ENCODE data around the gene OPRM1.

The OPRM1 gene

DNA sequence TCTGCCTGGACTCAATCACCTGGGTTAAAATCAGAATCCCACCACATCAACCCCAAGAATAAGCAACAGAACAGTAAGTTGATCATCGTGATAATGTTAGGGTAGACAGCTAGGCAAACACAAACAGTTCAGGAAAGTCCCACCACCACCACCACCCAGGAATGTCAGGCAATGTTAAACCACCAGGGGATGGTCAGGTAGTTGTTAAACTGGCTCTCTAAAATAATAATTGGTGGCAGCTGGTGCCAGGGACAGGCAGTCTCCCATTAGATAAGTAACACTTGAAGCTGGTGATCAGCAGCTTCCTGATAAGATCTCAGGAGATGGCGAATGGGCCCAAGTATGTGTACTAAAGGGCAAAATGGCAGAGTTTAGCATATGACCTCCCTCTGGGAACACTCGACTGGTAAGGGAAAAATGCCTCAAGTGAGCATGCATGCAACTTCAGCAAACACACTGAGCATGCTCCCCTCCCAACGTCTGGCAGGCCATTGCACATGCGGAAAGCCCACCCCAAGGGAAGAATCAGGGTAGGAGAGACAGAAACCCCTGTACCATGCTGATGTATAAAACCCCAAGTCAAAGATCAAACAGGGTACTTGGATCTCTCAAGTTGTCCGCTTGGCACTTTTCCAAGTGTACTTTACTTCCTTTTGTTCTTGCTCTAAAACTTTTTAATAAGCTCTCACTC is 250.9 kb downstream of the OPRM1 start:
- DNase-seq, result no peak

DNA sequence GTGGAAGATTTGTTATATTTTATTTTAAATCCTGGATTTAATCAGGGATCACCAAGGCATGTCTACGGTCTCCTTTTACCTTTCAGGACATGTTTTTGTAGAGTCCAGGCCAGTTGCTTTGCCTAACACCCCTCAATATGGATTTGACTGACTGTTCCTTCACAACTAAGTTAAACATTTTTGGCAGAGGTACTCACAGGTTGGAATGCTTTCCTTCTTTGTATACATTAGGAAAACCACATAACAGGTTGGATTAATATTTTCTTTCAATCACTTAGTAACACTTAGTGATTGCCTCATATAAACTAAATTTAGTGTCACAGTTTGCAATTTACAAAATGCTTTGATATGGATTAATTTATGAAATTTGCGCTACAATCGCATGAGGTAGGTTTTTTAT is 253.0 kb downstream of the OPRM1 start:
- DNase-seq, result no peak

DNA sequence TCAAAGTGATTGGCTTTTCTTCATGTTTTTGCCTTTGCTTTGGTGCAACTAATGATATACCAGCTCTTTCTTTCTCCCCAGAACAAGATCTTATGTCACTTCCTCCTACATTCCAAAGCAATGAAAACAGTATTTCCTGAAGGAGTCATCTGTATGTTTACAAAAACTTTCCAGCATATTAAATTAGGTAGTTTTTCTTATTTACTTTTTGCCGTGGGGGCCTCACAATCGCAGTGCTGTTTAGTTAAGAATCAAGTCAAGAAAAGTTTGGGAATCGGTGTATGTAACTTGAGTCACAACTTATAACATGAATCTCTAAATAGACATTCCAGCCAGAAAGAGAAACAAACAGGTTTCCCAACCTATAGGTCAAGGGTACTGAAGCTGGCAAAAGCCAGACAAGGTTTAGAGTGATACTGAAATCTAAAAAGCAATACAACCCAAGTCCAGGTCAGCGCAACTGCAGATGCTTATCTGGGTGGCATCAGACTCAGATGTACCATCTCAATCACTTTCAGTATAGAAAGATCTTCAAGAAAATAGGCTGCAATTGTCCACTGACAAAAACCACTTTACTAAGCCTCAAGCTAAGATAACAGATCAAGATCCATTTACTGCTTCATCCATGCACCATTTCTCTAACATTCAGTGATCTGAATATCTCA is 253.9 kb downstream of the OPRM1 start:
- no peak for DNase-seq

DNA sequence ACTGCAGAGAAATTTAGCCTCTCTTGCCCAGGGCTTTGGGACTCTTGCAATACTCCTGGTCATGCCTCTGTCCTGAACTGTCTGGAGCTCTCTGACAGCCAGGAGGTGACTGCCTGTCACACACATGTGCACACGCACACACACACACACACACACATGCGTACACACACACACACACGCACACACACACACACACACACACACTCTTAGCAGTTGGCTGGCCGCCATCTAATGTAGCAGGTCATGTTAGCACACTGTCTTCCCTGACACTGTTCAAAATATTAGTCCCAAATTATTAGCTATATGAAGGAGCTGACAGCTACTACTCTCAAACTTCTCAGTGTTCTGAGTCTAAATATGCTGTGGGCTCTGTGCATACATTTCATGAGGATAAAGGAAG is 256.7 kb downstream of the OPRM1 start:
- DNase-seq, result no peak

Data from activated naive CD4-positive, alpha-beta T cell (primary cell).